ENCODE data around the gene TOMT. TPM values are rescaled to one million over a fixed set of nuclear protein-coding genes. Genes with fewer than 3 reads are reported as not detected.
A peak's percentile ranks its signal among the peaks of the same experiment; 100 is the strongest.

TOMT gene
- total RNA-seq, 1 donor from 2014 or later = not detected

- Histone ChIP-seq H3K4me3 (peak overlapping the region; percentile 82 to 90), H3K27ac (peak overlapping the region; percentile 89 to 91), H3K9me3 (no peaks in the 10 kb centered on the region), H3K27me3 (no peaks in the 10 kb centered on the region), H3K36me3 (no peaks in the 10 kb centered on the region), H3K4me1 (peaks cover 5 to 14% of the 10 kb centered on the region in 2 donors)
- DNase-seq (ENCODE audit: low spot score in 2 of 2) = no peak
- intact Hi-C loops (cut with DNase I) = no loop called here
- TF ChIP-seq CTCF (IDR thresholded peaks at IDR 0.05) = no peak
Measured at GRCh38 chr11:72081184-72081644, 24.5 kb upstream of the TOMT start.

- TF ChIP-seq CTCF (IDR thresholded peaks at IDR 0.05) = no peak
- H3K9me3 ChIP-seq = no peaks in the 10 kb centered on the region
- intact Hi-C loops (cut with DNase I) = no loop called here
- H3K27me3 ChIP-seq = no peaks in the 10 kb centered on the region
- H3K27ac ChIP-seq = peak overlapping the region; percentile 89 to 91
- H3K36me3 ChIP-seq = no peaks in the 10 kb centered on the region
- peaks cover 5 to 14% of the 10 kb centered on the region in 2 donors for H3K4me1 ChIP-seq
- H3K4me3 ChIP-seq = no peak overlapping the region
- peak in 1 of 2 donors; percentile 38 for DNase-seq (ENCODE audit: low spot score in 2 of 2)
Measured at GRCh38 chr11:72081821-72082453, 23.8 kb upstream of the TOMT start.

- H3K36me3 ChIP-seq = peaks cover 0 to 3% of the 10 kb centered on the region in 2 donors
- H3K9me3 ChIP-seq = no peaks in the 10 kb centered on the region
- H3K4me3 ChIP-seq = no peak overlapping the region
- DNase-seq (ENCODE audit: low spot score in 2 of 2) = no peak
- no peaks in the 10 kb centered on the region for H3K27me3 ChIP-seq
- peaks cover 5 to 14% of the 10 kb centered on the region in 2 donors for H3K4me1 ChIP-seq
- intact Hi-C loops (cut with DNase I) = no loop called here
- TF ChIP-seq CTCF (IDR thresholded peaks at IDR 0.05) = no peak
- H3K27ac ChIP-seq = no peak overlapping the region
Measured at GRCh38 chr11:72083414-72083813, 22.3 kb upstream of the TOMT start.

GRCh38 chr11:72084076-72084475 lies 21.6 kb upstream of the TOMT start:
- TF ChIP-seq CTCF (IDR thresholded peaks at IDR 0.05) = no peak
- peak in 1 of 2 donors; percentile 39 for DNase-seq (ENCODE audit: low spot score in 2 of 2)
- intact Hi-C loops (cut with DNase I) = no loop called here
- no peaks in the 10 kb centered on the region for H3K9me3 ChIP-seq
- H3K4me1 ChIP-seq = peaks cover 5 to 13% of the 10 kb centered on the region in 2 donors
- no peak overlapping the region for H3K4me3 ChIP-seq
- H3K27me3 ChIP-seq = no peaks in the 10 kb centered on the region
- H3K36me3 ChIP-seq = peaks cover 0 to 9% of the 10 kb centered on the region in 2 donors
- no peak overlapping the region for H3K27ac ChIP-seq

GRCh38 chr11:72084965-72085364 lies 20.8 kb upstream of the TOMT start:
- TF ChIP-seq CTCF (IDR thresholded peaks at IDR 0.05) = no peak
- intact Hi-C loops (cut with DNase I) = no loop called here
- H3K36me3 ChIP-seq = peaks cover 0 to 12% of the 10 kb centered on the region in 2 donors
- H3K27me3 ChIP-seq = no peaks in the 10 kb centered on the region
- no peaks in the 10 kb centered on the region for H3K9me3 ChIP-seq
- H3K4me3 ChIP-seq = no peak overlapping the region
- no peak for DNase-seq (ENCODE audit: low spot score in 2 of 2)
- peaks cover 5 to 7% of the 10 kb centered on the region in 2 donors for H3K4me1 ChIP-seq
- no peak overlapping the region for H3K27ac ChIP-seq

Measured in ascending aorta (tissue), 2 donors.